Measurements from ENCODE around the gene RAB11A. TPM values are rescaled to one million over a fixed set of nuclear protein-coding genes. Genes with fewer than 3 reads are reported as not detected.

RAB11A gene
- total and polyA plus RNA-seq, 2 of the 13 experiments (the other 11 are each of a cell fraction or from before 2014, with no cell fraction given), result 161 to 162 TPM

DNA sequence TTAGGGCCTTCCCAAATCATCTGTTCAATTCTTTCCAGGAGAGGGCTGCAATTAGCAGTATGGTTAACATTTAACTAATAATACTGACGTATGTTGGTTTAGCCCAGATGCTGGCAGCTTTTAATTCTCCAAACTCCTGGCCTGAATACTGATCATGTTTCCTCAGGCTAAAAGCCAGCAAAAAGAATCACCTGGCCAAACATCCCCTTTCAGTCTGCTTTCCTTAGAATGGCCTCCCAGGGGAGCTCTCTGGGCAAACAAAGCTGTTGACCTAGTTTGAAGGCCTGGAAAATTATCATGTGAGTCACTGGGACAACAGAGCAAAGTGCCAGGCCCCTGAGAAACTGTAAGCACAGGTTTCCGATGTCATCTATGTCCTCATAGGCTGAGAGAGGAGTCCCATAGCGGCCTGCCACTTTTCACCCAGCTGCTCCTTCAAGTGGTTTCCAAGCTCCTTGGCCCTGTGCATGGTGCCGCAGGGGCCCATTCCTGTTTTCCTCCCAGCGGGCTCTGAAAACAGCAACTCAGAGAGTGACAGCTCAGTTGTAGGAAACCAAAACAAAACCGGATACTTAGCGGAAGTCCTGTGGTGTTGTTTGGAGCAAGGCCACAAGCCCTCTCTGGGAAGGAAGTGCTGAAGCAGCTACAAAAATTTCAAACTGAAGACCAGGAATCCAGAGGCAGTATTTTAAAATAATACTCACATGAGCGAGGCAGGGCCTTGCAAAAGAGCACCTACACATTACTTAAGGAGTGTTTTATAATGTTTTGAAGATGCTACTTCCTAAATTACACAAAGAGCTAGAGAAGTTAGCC, 36.5 kb upstream of the RAB11A start (continued):
- TF ChIP-seq MIER3 (CRISPR knock-in tag; IDR thresholded peaks at IDR 0.05; ENCODE audit: borderline replicate concordance) (peak; percentile 74; the same call in 1 of the 2 replicates), JUN (CRISPR knock-in tag; IDR thresholded peaks at IDR 0.05) (peak; percentile 97), KDM3A (CRISPR knock-in tag; IDR thresholded peaks at IDR 0.05; ENCODE audit: low read depth) (no peak; the same call in 1 of the 2 replicates), ZNF530 (CRISPR knock-in tag; IDR thresholded peaks at IDR 0.05; ENCODE audit: low read depth) (no peak), LCORL (IDR thresholded peaks at IDR 0.05) (no peak), LCORL (CRISPR knock-in tag; IDR thresholded peaks at IDR 0.05) (peak; percentile 92), ZFY (CRISPR knock-in tag; IDR thresholded peaks at IDR 0.05) (peak; percentile 93), SOX13 (IDR thresholded peaks at IDR 0.05) (no peak; the same call in 1 of the 2 replicates), SOX13 (CRISPR knock-in tag; conservative IDR thresholded peaks at IDR 0.05 in 1 of 2, IDR thresholded peaks at IDR 0.05 in 1 of 2) (peak in 1 of 2 experiments; percentile 81; a peak in 2 of 4 replicates), ARHGAP35 (CRISPR knock-in tag; IDR thresholded peaks at IDR 0.05; ENCODE audit: borderline replicate concordance) (0 out of 2 replicates have a peak, but pooled peaks have one; percentile 45), MED13 (CRISPR knock-in tag; IDR thresholded peaks at IDR 0.05) (peak; percentile 67; the same call in 1 of the 2 replicates), ZFYVE20 (CRISPR knock-in tag; IDR thresholded peaks at IDR 0.05; ENCODE audit: borderline replicate concordance, low read depth) (no peak), NR2F6 (IDR thresholded peaks at IDR 0.05) (peak; percentile 78), NR2F6 (CRISPR knock-in tag; IDR thresholded peaks at IDR 0.05) (peak; percentile 77), ZNF678 (CRISPR knock-in tag; IDR thresholded peaks at IDR 0.05) (peak; percentile 54; the same call in 1 of the 2 replicates), SNAPC2 (CRISPR knock-in tag; IDR thresholded peaks at IDR 0.05) (peak; percentile 40; the same call in 1 of the 2 replicates), POLR2A (IDR thresholded peaks at IDR 0.05; ENCODE audit: insufficient read depth in 1 of 2, low read depth in 2 of 2, low read length in 2 of 2) (peak; percentile 78 to 88), MIER2 (CRISPR knock-in tag; IDR thresholded peaks at IDR 0.05) (no peak), CBX1 (IDR thresholded peaks at IDR 0.05; ENCODE audit: low read depth) (no peak)
- TF ChIP-seq, protein P1, sequence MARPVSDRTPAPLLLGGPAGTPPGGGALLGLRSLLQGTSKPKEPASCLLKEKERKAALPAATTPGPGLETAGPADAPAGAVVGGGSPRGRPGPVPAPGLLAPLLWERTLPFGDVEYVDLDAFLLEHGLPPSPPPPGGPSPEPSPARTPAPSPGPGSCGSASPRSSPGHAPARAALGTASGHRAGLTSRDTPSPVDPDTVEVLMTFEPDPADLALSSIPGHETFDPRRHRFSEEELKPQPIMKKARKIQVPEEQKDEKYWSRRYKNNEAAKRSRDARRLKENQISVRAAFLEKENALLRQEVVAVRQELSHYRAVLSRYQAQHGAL (CRISPR knock-in tag; IDR thresholded peaks at IDR 0.05; ENCODE audit: not compliant biosample characterization), result no peak

All from HepG2 (cell line).